ENCODE data around the gene GOSR1.

- TF ChIP-seq GATA2 (IDR thresholded peaks at IDR 0.05; ENCODE audit: low read depth, low read length) (no peak), GATA3 (IDR thresholded peaks at IDR 0.05; ENCODE audit: low read depth, low read length) (no peak)
Measured at GRCh38 chr17:30570191-30570590, 93.0 kb downstream of the GOSR1 start.
